HepG2 (cell line): ENCODE data around the gene PMPCB.

ENCODE experiments used
- KDM1A ChIP-seq: IDR thresholded peaks from 2 replicates; pipeline ENCODE4 v1.6.1; 2016; ENCODE audit warnings: missing compliant biosample characterization
- XRCC5 ChIP-seq: fragments of 200-400 bp; formaldehyde crosslinking; optimal IDR thresholded peaks from 2 replicates; pipeline ENCODE3; 2017; ENCODE audit warnings: mild to moderate bottlenecking, low read length

GRCh38 chr7:103344453-103345149 is 47.4 kb downstream of the PMPCB start, which contains the start of gene DNAJC2:
- TF ChIP-seq KDM1A (no peak), XRCC5 (peak; percentile 86)
